GM21723 (cell line): ENCODE data around the gene ANXA4.
"Not testable (repeated sequence)": the region's sequence is repeated elsewhere in the genome, so short reads cannot be mapped to it uniquely, and the experiment has no call there.

Source experiments
- ATAC-seq: cut with Tn5 transposase; IDR thresholded peaks from one replicate; pipeline ENCODE4 v1.9.1; 2021; ENCODE audit warnings: mild to moderate bottlenecking, moderate library complexity; ENCODE audit not compliant: unreplicated experiment

ANXA4 gene

GRCh38 chr2:69802781-69803367 lies 60.9 kb downstream of the ANXA4 start:
- peak; percentile 63 for ATAC-seq

- no peak for ATAC-seq
These were observed 62.5 kb downstream of the ANXA4 start for GRCh38 chr2:69804416-69804815.

GRCh38 chr2:69805887-69806286 lies 64.0 kb downstream of the ANXA4 start:
- no peak for ATAC-seq

GRCh38 chr2:69807821-69808540 lies 66.0 kb downstream of the ANXA4 start:
- ATAC-seq: no peak

- ATAC-seq: no peak
These were observed 68.6 kb downstream of the ANXA4 start for GRCh38 chr2:69810550-69810949.

- ATAC-seq: no peak
These were observed 69.1 kb downstream of the ANXA4 start for GRCh38 chr2:69811018-69811417.

GRCh38 chr2:69811591-69811990 lies 69.7 kb downstream of the ANXA4 start:
- ATAC-seq: no peak

GRCh38 chr2:69815717-69816116 lies 73.8 kb downstream of the ANXA4 start:
- no peak for ATAC-seq

GRCh38 chr2:69816923-69817542 lies 75.1 kb downstream of the ANXA4 start:
- ATAC-seq: no peak

GRCh38 chr2:69817729-69818501 lies 76.0 kb downstream of the ANXA4 start:
- ATAC-seq: no peak

- ATAC-seq: no peak
These were observed 86.0 kb downstream of the ANXA4 start for GRCh38 chr2:69827796-69828540.

- ATAC-seq: no peak
These were observed 87.0 kb downstream of the ANXA4 start for GRCh38 chr2:69828938-69829255.

- ATAC-seq: peak; percentile 88
These were observed 87.5 kb downstream of the ANXA4 start, which contains the start of gene GMCL1 for GRCh38 chr2:69829256-69830044. TSS of gene GMCL1 (plus strand) at chr2:69829660. CDS start at chr2:69829893, 233 bp downstream.

GRCh38 chr2:69830045-69830905 lies 88.3 kb downstream of the ANXA4 start:
- ATAC-seq: peak; percentile 33

GRCh38 chr2:69830906-69831241 lies 88.9 kb downstream of the ANXA4 start:
- not testable (repeated sequence) for ATAC-seq

- no peak for ATAC-seq
These were observed 89.5 kb downstream of the ANXA4 start for GRCh38 chr2:69831354-69831905.

- ATAC-seq: no peak
These were observed 91.8 kb downstream of the ANXA4 start for GRCh38 chr2:69833752-69834151.

- ATAC-seq: no peak
These were observed 93.7 kb downstream of the ANXA4 start for GRCh38 chr2:69835666-69836065.

- no peak for ATAC-seq
These were observed 94.4 kb downstream of the ANXA4 start for GRCh38 chr2:69836316-69836715.
